ENCODE results near the gene SDK2. TPM values are rescaled to one million over a fixed set of nuclear protein-coding genes. Genes with fewer than 3 reads are reported as not detected.

The SDK2 gene
- total RNA-seq, 1 donor, result under 0.01 TPM

DNA sequence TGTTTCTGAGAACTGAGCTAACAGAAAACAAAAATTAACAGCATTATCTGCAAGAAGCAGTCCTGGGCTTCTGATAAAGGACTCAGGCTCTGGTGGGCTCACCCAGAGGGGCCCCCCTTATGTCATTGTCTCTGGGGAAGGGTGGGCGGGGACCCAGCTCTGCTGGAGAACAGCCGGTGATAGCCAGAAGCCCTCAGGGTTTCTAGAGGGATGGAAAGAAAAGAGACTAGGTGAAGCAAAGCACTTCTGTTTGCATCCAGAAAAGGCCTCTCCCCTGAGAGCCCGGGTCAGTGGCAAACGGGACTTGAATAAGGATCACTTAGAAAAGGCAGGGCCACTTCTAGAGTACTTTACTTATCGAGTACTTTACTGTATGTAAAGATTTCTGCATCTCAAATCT lies 325.4 kb downstream of the SDK2 start:
- Histone ChIP-seq H3K4me1 (ENCODE audit: insufficient read depth, low read length) (peaks cover 13% of the 10 kb centered on the region), H3K4me3 (ENCODE audit: insufficient read depth, low read length) (no peak overlapping the region), H3K4me2 (ENCODE audit: insufficient read depth, low read length) (no peak overlapping the region), H3K79me2 (ENCODE audit: insufficient read depth, low read length) (no peaks in the 10 kb centered on the region), H3K36me3 (ENCODE audit: insufficient read depth, low read length) (no peaks in the 10 kb centered on the region), H3K27me3 (ENCODE audit: insufficient read depth, low read length) (no peaks in the 10 kb centered on the region), H3K9me3 (ENCODE audit: low read depth, low read length) (no peaks in the 10 kb centered on the region), H4K20me1 (ENCODE audit: insufficient read depth, low read length) (no peaks in the 10 kb centered on the region), H2AFZ (ENCODE audit: low read length) (no peak overlapping the region), H3K27ac (ENCODE audit: low read depth, low read length) (no peak overlapping the region)
- TF ChIP-seq, protein P1, sequence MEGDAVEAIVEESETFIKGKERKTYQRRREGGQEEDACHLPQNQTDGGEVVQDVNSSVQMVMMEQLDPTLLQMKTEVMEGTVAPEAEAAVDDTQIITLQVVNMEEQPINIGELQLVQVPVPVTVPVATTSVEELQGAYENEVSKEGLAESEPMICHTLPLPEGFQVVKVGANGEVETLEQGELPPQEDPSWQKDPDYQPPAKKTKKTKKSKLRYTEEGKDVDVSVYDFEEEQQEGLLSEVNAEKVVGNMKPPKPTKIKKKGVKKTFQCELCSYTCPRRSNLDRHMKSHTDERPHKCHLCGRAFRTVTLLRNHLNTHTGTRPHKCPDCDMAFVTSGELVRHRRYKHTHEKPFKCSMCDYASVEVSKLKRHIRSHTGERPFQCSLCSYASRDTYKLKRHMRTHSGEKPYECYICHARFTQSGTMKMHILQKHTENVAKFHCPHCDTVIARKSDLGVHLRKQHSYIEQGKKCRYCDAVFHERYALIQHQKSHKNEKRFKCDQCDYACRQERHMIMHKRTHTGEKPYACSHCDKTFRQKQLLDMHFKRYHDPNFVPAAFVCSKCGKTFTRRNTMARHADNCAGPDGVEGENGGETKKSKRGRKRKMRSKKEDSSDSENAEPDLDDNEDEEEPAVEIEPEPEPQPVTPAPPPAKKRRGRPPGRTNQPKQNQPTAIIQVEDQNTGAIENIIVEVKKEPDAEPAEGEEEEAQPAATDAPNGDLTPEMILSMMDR (IDR thresholded peaks at IDR 0.05; ENCODE audit: extremely low read depth, low read depth, low read length), result no peak
- DNase-seq (ENCODE audit: insufficient read length, low spot score, missing footprints), result no peak

DNA sequence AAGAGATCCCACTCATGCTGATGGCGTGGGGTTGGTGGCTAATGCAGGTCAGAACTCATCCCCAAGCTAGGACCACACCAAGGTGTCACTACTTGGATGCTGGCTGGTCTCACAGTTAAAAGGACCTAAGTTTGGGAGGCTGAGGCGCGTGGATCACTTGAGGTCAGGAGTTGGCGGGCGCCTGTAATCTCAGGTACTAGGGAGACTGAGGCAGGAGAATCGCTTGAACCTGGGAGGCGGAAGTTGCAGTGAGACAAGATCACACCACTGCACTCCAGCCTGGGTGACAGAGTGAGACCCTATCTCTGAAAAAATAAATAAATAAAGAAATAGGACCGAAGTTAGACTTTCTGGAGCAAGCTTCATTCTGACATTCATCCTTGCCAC lies 325.8 kb downstream of the SDK2 start:
- H3K4me1 ChIP-seq (ENCODE audit: insufficient read depth, low read length), result peaks cover 12% of the 10 kb centered on the region
- no peak overlapping the region for H2AFZ ChIP-seq (ENCODE audit: low read length)
- no peaks in the 10 kb centered on the region for H3K36me3 ChIP-seq (ENCODE audit: insufficient read depth, low read length)
- H3K27ac ChIP-seq (ENCODE audit: low read depth, low read length), result no peak overlapping the region
- no peak overlapping the region for H3K4me2 ChIP-seq (ENCODE audit: insufficient read depth, low read length)
- no peak overlapping the region for H3K4me3 ChIP-seq (ENCODE audit: insufficient read depth, low read length)
- H4K20me1 ChIP-seq (ENCODE audit: insufficient read depth, low read length), result no peaks in the 10 kb centered on the region
- TF ChIP-seq, protein P1 (IDR thresholded peaks at IDR 0.05; ENCODE audit: extremely low read depth, low read depth, low read length), result no peak
- no peaks in the 10 kb centered on the region for H3K9me3 ChIP-seq (ENCODE audit: low read depth, low read length)
- no peak for DNase-seq (ENCODE audit: insufficient read length, low spot score, missing footprints)
- no peaks in the 10 kb centered on the region for H3K27me3 ChIP-seq (ENCODE audit: insufficient read depth, low read length)
- H3K79me2 ChIP-seq (ENCODE audit: insufficient read depth, low read length), result no peaks in the 10 kb centered on the region

DNA sequence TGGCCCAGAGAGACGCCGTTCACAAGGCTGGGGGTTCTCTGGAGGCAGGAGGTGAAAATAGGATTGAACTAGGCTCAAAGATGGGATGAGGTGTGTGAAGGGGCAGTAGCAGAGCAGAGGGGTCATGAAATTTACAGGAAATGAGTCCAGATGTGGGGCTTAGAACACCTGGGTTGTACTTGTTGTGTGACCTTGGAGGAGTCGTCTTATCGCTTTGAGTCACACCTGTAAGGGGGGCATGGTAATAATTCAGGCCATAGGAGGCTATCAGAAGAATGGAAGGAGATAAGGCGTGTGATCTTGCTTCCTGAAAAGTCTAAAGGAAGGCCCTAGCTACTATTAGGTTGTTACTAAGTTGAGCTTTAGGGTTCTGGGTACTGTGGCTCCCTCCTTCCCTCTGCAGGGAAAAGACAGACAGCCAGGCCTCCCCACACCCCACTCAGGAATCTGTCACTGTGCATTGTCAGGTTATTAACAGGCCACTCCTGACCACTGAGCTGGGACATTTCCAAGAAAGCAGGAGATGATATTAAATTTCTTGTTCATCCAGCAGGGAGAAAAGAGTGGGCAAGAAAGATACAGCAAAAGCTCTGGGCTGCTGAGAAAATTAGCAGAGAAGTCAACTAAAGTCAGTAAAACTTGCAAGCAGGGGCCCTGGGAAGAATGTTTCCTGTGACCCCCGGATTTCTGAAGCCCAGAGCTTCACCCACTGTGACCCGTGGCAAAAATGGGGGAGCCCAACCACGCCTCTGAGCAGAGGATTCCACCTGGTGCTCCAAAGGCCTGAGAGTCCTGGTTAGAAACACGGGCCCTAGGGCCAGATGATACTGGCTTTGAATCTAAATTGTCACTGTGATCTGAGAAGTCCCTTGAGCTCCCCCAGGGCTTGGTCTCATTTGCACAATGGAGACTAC lies 326.5 kb downstream of the SDK2 start:
- H3K36me3 ChIP-seq (ENCODE audit: insufficient read depth, low read length), result no peaks in the 10 kb centered on the region
- H3K79me2 ChIP-seq (ENCODE audit: insufficient read depth, low read length), result no peaks in the 10 kb centered on the region
- peak overlapping the region; percentile 44 for H2AFZ ChIP-seq (ENCODE audit: low read length)
- peak; percentile 77 for DNase-seq (ENCODE audit: insufficient read length, low spot score, missing footprints)
- TF ChIP-seq, protein P1 (IDR thresholded peaks at IDR 0.05; ENCODE audit: extremely low read depth, low read depth, low read length), result no peak
- no peaks in the 10 kb centered on the region for H3K27me3 ChIP-seq (ENCODE audit: insufficient read depth, low read length)
- peaks cover 12% of the 10 kb centered on the region for H3K4me1 ChIP-seq (ENCODE audit: insufficient read depth, low read length)
- no peaks in the 10 kb centered on the region for H3K9me3 ChIP-seq (ENCODE audit: low read depth, low read length)
- H3K27ac ChIP-seq (ENCODE audit: low read depth, low read length), result no peak overlapping the region
- no peaks in the 10 kb centered on the region for H4K20me1 ChIP-seq (ENCODE audit: insufficient read depth, low read length)
- H3K4me2 ChIP-seq (ENCODE audit: insufficient read depth, low read length), result peak overlapping the region; percentile 26
- no peak overlapping the region for H3K4me3 ChIP-seq (ENCODE audit: insufficient read depth, low read length)

DNA sequence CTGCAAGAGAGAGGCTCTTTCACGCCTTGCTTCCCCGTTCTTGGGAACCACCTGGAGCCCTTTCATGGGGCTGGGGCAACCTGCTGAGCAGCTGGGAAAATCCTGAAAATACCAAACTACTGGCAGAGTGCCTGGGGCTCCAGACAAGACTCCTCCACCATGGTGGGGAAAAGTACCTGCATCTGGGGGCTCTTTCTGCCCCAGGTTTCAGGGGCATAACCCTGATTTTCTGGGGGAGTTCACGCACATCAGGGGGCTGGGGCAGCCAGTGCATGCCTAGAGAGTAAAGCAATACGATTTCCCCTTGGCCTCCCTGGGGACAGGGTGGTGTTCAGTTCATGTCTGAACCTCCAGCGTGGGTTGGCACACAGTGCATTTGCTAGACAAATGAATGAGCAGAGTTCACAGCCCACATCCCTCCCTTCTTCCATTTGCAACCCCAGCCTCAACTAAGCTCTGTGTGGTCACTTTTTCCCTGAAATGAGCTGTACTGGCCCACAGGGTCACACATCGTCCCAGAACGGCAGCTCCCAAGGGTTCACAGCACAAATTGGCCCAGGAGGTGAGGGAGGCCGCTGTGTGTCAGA lies 327.2 kb downstream of the SDK2 start:
- H3K4me1 ChIP-seq (ENCODE audit: insufficient read depth, low read length), result peaks cover 16% of the 10 kb centered on the region
- H3K36me3 ChIP-seq (ENCODE audit: insufficient read depth, low read length), result no peaks in the 10 kb centered on the region
- no peaks in the 10 kb centered on the region for H3K27me3 ChIP-seq (ENCODE audit: insufficient read depth, low read length)
- peak overlapping the region; percentile 44 for H2AFZ ChIP-seq (ENCODE audit: low read length)
- no peak overlapping the region for H3K27ac ChIP-seq (ENCODE audit: low read depth, low read length)
- H3K4me2 ChIP-seq (ENCODE audit: insufficient read depth, low read length), result peak overlapping the region; percentile 26
- H4K20me1 ChIP-seq (ENCODE audit: insufficient read depth, low read length), result no peaks in the 10 kb centered on the region
- no peaks in the 10 kb centered on the region for H3K9me3 ChIP-seq (ENCODE audit: low read depth, low read length)
- TF ChIP-seq, protein P1 (IDR thresholded peaks at IDR 0.05; ENCODE audit: extremely low read depth, low read depth, low read length), result no peak
- DNase-seq (ENCODE audit: insufficient read length, low spot score, missing footprints), result peak; percentile 88
- no peak overlapping the region for H3K4me3 ChIP-seq (ENCODE audit: insufficient read depth, low read length)
- H3K79me2 ChIP-seq (ENCODE audit: insufficient read depth, low read length), result no peaks in the 10 kb centered on the region
